HG03135 (cell line): ENCODE measurements around the gene SPC24.
"Not testable (repeated sequence)": the region's sequence is repeated elsewhere in the genome, so short reads cannot be mapped to it uniquely, and the experiment has no call there.

Experiments used
- ATAC-seq: cut with Tn5 transposase; IDR thresholded peaks from one replicate; pipeline ENCODE4 v1.9.1; 2021; ENCODE audit warnings: mild to moderate bottlenecking, moderate library complexity; ENCODE audit not compliant: unreplicated experiment

The SPC24 gene

DNA sequence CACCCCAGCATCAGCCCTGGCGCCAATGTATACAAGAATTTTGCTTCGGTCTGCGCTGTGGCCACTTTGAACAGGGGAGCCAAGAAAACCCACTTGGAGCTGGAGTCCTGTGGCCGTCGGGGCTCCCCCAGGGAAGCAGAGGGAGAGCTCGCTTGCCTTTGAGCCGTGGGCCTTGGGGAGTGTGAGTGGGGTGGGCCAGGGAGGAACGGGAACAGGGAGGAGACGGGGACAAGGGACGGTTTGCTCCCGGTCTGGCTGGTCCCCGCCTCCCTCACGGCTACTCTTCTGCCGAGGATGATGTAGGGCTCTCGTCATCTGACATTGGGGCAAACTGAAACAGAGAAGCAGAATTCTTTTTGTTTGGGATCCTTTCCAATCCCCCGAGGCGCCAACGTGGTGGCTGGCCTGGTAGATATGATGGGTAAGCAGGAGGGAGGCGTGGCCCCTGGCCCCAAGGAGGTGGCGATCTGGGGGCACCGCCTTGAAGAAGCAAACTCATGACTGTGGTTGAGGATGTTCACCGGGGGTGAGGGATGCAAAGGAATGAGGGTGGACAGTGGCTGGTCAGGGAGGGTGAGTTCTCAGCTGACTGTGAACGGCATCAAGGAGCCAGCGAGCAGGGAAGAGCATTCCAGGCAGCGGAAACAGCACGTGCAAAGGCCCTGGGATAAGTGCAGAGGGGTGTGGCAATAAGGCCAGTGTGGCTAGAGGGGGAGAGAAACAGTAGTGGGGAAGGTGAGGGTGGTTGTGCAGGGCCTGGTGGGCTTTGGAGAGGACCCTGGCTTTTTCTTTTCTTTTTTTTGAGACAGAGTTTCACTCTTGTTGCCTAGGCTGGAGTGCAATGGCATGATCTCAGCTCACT, 10.9 kb upstream of the SPC24 start:
- ATAC-seq: no peak

- ATAC-seq: no peak
These were observed 10.0 kb upstream of the SPC24 start for GRCh38 chr19:11165486-11166030.

- no peak for ATAC-seq
These were observed 9.4 kb upstream of the SPC24 start for GRCh38 chr19:11164879-11165406.

- no peak for ATAC-seq
These were observed 8.7 kb upstream of the SPC24 start for GRCh38 chr19:11164296-11164695.

DNA sequence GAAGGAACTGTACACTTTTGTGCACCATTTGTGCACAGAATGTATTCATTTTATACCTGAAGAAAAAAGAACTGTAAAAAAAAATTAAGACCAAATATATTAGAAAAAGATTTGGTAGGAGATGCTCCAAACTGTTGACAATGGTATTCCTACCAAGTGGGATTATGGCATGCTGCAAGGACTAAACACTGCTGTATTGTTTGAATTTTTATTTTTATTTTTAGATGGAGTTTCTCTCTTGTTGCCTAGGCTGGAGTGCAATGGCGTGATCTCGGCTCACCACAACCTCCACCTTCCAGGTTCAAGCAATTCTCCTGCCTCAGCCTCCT, 4.8 kb upstream of the SPC24 start:
- ATAC-seq: not testable (repeated sequence)

- ATAC-seq: no peak
These were observed 4.2 kb upstream of the SPC24 start for GRCh38 chr19:11159598-11160439.

GRCh38 chr19:11154683-11155047, 917 bp downstream of the SPC24 start:
- ATAC-seq: no peak

DNA sequence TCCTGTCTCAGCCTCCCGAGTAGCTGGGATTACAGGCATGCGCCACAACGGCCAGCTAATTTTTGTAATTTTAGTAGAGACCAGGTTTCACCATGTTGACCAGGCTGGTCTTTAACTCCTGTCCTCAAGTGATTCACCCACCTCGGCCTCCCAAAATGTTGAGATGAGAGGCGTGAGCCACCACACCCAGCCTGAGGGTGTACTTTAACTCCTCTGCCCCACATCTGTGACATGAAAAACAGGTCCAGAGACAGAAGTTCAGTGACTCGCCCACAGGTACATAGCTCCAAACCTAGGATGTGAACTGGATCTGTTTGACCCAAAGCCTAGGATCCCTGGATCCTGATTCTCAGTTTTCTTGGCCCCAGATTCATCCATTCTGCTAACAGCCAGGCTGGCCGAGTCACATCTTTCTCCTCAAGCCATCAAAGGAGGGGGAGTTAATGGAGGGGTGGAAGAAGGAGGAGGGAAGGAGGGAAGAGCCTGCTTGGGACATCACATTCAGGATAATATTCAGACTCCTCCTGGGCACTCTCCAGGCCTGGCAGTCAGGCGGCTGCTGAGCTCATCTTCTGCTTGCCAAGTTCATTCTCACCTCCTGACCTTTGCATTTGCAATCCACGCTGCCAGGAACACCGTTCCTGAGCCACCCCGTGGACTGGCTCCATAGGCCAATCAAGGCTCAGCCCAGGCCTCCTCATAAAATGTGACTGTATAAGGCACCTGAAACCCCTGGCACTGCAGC, 3.1 kb downstream of the SPC24 start:
- ATAC-seq: no peak

DNA sequence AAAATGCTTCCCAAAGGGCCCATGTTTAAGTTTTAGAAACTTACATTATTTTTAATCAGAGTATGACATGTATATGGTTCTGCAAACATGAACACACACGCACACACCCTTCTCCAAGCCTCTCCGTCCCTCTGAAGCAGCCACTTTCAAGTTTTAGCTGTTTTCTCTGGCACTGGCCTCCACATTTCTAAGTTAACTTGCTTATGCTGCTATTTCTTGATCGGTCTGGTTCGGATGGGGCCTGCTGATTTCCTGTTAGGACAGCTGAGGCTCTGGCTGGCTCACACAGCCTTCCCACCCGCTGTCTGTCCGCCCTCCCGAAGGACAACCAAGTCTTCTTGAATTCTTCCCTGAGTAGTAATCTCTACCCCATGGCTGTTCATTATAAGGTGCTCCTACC, 4.4 kb downstream of the SPC24 start:
- ATAC-seq: no peak

DNA sequence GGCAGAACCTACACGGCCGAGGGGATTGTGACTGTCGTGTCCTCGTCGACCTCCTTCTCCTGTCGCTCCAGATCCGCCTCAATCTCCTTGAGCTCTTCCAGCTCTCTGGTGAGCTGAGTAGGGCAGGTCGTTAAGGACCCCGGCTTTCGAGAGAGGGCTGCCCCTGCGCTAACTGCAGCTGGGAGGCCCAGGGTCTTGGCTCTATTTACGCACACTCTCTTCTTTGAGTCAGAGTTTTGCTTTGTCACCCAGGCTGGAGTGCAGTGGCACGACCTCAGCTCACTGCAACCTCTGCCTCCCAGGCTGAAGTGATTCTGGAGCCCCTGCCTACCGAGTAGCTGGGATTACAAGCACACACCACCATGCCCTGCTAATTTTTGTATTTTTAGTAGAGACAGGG, 7.6 kb downstream of the SPC24 start:
- no peak for ATAC-seq

DNA sequence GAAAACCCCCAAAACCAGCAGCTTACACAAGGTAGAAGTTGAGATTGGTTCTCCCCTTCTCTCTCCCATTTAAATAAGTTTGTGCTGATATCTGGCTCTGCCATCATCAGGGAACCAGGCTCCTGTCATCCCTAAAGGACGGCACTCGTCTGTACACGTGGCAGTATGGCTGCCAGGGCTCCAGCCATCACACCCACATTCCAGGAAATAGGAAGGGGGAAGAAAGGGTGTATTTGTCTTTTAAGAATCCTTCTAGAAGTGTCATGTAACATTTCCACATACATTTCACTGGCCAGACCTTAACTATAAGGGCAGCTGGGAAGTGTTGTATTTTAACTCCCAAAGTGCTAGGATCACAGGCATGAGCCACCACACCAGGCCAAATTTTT, 10.1 kb downstream of the SPC24 start:
- ATAC-seq: no peak

- no peak for ATAC-seq
These were observed 12.9 kb downstream of the SPC24 start for GRCh38 chr19:11142528-11143171.

- no peak for ATAC-seq
These were observed 13.6 kb downstream of the SPC24 start for GRCh38 chr19:11141937-11142527.

DNA sequence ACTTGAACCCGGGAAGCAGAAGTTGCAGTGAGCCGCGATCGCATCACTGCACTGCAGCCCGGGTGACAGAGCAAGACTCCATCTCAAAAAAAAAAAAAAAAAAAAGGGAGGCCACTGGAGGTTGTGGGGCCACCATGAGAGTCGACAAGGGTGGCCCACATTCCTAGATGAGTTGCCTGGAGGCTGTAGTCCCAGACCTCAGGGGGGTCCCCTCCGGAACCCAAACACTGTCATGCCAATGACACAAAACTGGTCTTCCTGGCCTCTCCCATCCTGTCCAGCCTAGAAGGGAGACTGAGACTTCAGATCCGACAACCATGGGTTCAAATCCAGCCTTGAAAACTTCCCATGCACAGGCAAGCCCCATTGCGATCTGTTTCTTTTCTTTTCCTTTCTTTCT, 14.7 kb downstream of the SPC24 start:
- no peak for ATAC-seq

DNA sequence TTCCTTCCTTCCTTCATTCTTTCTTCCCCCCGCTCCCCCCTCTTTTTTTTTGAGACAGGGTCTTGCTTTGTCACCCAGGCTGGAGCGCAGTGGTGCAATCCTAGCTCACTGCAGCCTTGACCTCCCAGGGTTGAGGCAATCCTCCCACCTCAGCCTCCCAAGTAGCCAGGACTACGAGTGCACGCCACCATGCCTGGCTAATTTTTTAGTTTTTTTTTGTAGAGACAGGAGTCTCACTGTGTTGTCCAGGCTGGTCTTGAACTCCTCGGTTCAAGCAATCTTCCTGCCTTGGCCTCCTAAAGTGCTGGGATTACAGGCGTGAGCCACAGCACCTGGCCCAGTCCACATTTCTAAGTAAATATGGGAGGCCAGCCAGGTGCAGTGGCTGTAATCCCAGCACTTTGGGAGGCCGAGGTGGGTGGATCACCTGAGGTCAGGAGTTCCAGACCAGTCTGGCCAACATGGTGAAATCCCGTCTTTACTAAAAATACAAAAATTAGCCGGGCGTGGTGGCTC, 15.5 kb downstream of the SPC24 start:
- ATAC-seq: not testable (repeated sequence)

GRCh38 chr19:11138601-11139300, 16.8 kb downstream of the SPC24 start:
- ATAC-seq: no peak

DNA sequence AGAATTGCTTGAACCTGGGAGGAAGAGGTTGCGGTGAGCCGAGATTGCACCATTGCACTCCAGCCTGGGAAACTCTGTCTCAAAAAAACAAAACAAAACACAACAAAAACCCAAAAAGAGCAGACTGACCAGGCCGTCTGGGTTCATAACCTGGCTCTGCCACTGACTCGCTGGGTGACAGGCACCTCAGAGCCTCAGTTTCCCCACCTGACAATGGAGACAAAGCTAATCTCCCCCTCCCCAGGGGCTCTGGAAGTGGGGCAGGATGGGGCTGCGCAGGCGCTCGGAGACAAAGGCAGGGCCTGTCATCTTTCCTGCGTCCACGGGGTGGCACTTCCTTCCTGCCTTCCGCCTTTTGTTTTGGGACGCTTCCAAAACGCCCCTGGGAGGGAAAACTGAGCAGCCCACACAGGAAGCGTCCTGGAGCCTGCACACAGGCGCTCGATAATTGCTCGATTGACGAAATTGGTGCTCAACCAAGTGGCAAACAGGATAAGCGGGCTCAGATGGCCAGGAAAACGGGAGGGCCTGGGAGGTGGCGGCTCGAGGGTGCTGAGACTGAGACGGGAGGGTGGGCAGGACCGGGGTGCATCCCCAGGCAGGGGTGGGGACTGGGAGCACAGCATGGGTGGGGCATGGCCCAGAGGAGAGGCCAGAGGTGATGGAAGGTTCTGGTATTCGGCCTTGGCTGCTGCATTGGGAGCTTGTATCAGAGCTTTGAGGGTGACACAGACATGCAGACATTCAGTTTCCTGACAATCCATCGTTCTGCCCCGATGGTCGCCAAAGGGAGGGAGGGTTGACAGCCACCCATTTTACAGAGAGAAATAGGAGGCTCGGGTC, 17.8 kb downstream of the SPC24 start:
- ATAC-seq: no peak

GRCh38 chr19:11136400-11137101, 19.0 kb downstream of the SPC24 start:
- ATAC-seq: no peak
